NCI-H146 (cell line): ENCODE measurements around the gene GDF11.

ENCODE experiments used
- DNase-seq: peaks from one replicate; lab custom pipeline; 2025; lab: John Stamatoyannopoulos, UW

GDF11 gene

DNA sequence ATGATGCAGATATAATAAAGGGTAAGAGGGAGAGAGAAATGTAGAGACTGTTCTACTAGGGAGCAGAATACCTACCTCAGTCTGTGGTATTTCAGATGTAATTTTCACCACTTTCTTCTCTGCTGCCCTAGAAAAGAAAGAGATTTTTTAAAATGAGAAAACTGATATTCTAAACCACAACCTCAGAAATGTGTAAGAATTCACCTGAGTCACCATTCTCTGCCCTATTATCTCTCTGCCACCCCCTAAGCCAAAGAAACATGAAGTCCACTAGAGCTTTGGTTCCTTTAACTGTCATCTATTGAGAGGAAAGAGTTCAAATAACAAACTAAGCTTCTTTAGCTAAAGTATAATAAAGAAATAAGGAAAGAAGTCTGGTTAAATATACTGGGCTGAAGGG, 53.0 kb downstream of the GDF11 start:
- no peak for DNase-seq

DNA sequence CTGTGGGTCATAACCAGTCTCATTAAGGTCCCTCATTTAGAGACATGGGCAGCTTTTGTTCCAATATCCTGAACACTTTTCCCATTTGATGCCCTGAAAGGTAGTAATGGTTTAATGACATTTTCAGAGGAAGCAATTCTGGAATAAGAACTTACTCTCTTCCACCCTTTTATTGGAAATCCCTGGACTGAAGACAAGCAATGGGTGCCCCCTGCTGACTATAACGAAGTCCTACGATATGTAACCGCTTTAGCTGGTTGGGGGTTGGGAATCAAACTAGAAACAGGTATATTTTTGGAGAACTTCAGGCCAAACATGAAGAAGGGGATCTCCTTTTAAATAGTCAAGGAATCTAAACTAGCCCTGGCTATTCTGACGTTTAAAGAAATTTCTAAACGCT, 54.1 kb downstream of the GDF11 start:
- DNase-seq, result peak; percentile 46

DNA sequence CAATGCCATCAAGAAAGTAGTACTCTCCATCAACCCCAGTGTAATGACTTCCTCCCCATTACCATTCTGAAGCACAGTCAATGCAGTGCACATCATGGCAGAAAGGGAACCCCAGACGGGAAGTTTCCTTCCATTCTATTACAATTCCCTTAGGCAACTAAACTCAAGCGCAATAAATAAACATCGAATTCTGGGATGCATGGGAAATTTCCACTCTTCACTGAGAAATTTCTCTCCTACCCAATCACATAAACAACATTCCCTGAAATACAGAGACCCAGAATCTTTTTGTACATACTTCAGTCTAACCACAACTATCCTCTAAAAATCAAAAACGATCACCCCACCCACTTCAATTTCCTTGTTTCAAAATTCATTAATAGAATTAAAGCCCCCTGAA, 54.6 kb downstream of the GDF11 start:
- DNase-seq, result no peak
